Measurements from ENCODE around the gene MLLT10. TPM values are rescaled to one million over a fixed set of nuclear protein-coding genes. Genes with fewer than 3 reads are reported as not detected.

The MLLT10 gene
- total and polyA plus RNA-seq, 9 of the 15 experiments (the other 6 are each of a cell fraction or from before 2014, with no cell fraction given) = 18.8 to 81.4 (median 64.2) TPM

- TF ChIP-seq, protein P1, sequence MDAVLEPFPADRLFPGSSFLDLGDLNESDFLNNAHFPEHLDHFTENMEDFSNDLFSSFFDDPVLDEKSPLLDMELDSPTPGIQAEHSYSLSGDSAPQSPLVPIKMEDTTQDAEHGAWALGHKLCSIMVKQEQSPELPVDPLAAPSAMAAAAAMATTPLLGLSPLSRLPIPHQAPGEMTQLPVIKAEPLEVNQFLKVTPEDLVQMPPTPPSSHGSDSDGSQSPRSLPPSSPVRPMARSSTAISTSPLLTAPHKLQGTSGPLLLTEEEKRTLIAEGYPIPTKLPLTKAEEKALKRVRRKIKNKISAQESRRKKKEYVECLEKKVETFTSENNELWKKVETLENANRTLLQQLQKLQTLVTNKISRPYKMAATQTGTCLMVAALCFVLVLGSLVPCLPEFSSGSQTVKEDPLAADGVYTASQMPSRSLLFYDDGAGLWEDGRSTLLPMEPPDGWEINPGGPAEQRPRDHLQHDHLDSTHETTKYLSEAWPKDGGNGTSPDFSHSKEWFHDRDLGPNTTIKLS (IDR thresholded peaks at IDR 0.05; ENCODE audit: borderline replicate concordance, low read depth) = no peak
- TF ChIP-seq PTTG1 (tag; IDR thresholded peaks at IDR 0.05; ENCODE audit: low read depth) (no peak), SRSF7 (optimal IDR thresholded peaks at IDR 0.05; ENCODE audit: low read depth, low read length) (no peak), POLR2AphosphoS5 (IDR thresholded peaks at IDR 0.05; ENCODE audit: control insufficient read depth, insufficient read depth, low read depth, low read length) (no peak; the same call in 1 of the 2 replicates), POLR2B (IDR thresholded peaks at IDR 0.05; ENCODE audit: low read depth, partially characterized antibody) (no peak), KAT7 (CRISPR knock-in tag; IDR thresholded peaks at IDR 0.05; ENCODE audit: borderline replicate concordance) (peak; percentile 19; the same call in 1 of the 2 replicates), TBP (optimal IDR thresholded peaks at IDR 0.05; ENCODE audit: low read depth, low read length) (peak; percentile 65), PHF8 (IDR thresholded peaks at IDR 0.05; ENCODE audit: borderline replicate concordance, low read length) (peak; percentile 44; the same call in 1 of the 2 replicates), ZKSCAN8 (CRISPR knock-in tag; IDR thresholded peaks at IDR 0.05) (no peak), ZFP1 (CRISPR knock-in tag; IDR thresholded peaks at IDR 0.05) (no peak), IRF1 (CRISPR knock-in tag; IDR thresholded peaks at IDR 0.05; ENCODE audit: borderline replicate concordance) (no peak), PHF21A (IDR thresholded peaks at IDR 0.05; ENCODE audit: borderline replicate concordance, low read depth) (no peak), RBM34 (IDR thresholded peaks at IDR 0.05; ENCODE audit: borderline replicate concordance, insufficient read depth, low read length) (no peak), ARID4B (CRISPR knock-in tag; IDR thresholded peaks at IDR 0.05) (no peak), ETV5 (CRISPR knock-in tag; IDR thresholded peaks at IDR 0.05; ENCODE audit: low read depth) (no peak), POLR2A (conservative IDR thresholded peaks at IDR 0.05) (peak; percentile 62; the same call in 1 of the 2 replicates), CC2D1A (IDR thresholded peaks at IDR 0.05) (no peak), MTA3 (IDR thresholded peaks at IDR 0.05; ENCODE audit: borderline replicate concordance) (0 out of 2 replicates have a peak, but pooled peaks have one; percentile 10), STAG1 (CRISPR knock-in tag; IDR thresholded peaks at IDR 0.05; ENCODE audit: borderline replicate concordance) (no peak), ZNF197 (CRISPR knock-in tag; IDR thresholded peaks at IDR 0.05; ENCODE audit: low read depth) (no peak), PHB (CRISPR knock-in tag; IDR thresholded peaks at IDR 0.05) (no peak), ZNF444 (CRISPR knock-in tag; IDR thresholded peaks at IDR 0.05) (no peak)
Observed at GRCh38 chr10:21526860-21527597, 7.0 kb upstream of the MLLT10 start (continued).
